Naive thymus-derived CD4-positive, alpha-beta T cell (primary cell): Measurements from ENCODE around the gene AHR. TPM values are rescaled to one million over a fixed set of nuclear protein-coding genes. Genes with fewer than 3 reads are reported as not detected.

ENCODE experiments used
- ATAC-seq: fragments of 150-1000 bp; cut with Tn5 transposase; 2 replicates; pipeline ENCODE4 v1.10.0; 2021; ENCODE audit warnings: mild to moderate bottlenecking, moderate library complexity
- CTCF ChIA-PET: fragments of 350-600 bp; sonication (Branson Sonifier 250); formaldehyde crosslinking; loops from one replicate; lab custom pipeline; 2021; ENCODE audit warnings: antibody characterized with exemption; lab: Charles Lee
- POLR2A ChIA-PET: fragments of 350-600 bp; sonication (Branson Sonifier 250); formaldehyde crosslinking; loops from one replicate; lab custom pipeline; 2021; ENCODE audit warnings: antibody characterized with exemption, inconsistent platforms; lab: Charles Lee
- DNase-seq, 9 donors: peaks; one replicate each; pipeline versions ENCODE4 v3.0.0 to v3.0.0-alpha.2; 2020 to 2022; ENCODE audit warnings: mixed read lengths in 1 of 9
- H3K27ac ChIP-seq: one replicate; pipeline ENCODE4 v1.7.0; 2013; ENCODE audit warnings: mild to moderate bottlenecking, low read depth, low read length, moderate library complexity
- H3K27me3 ChIP-seq, 2 donors: one replicate each; pipeline ENCODE4 v1.7.0; 2013; ENCODE audit warnings: low read length in 2 of 2, mild to moderate bottlenecking in 2 of 2, moderate library complexity in 2 of 2; ENCODE audit not compliant: control insufficient read depth in 2 of 2, insufficient read depth in 2 of 2
- H3K36me3 ChIP-seq, 3 experiments: 1 replicate in 2 of 3; 2 replicates in 1 of 3; pipeline ENCODE4 v1.7.0; 2013; ENCODE audit warnings: low read length in 3 of 3, mild to moderate bottlenecking in 3 of 3, moderate library complexity in 1 of 3; ENCODE audit not compliant: insufficient read depth in 3 of 3, control insufficient read depth in 2 of 3
- H3K4me1 ChIP-seq, 2 donors: one replicate each; pipeline ENCODE4 v1.7.0; 2013; ENCODE audit warnings: low read length in 2 of 2, mild to moderate bottlenecking in 2 of 2, moderate library complexity in 1 of 2; ENCODE audit not compliant: control insufficient read depth in 2 of 2, insufficient read depth in 2 of 2
- H3K4me3 ChIP-seq: 2 replicates; pipeline ENCODE4 v1.7.0; 2013; ENCODE audit warnings: mild to moderate bottlenecking, low read length
- H3K9me3 ChIP-seq, 3 experiments: 1 replicate in 2 of 3; 2 replicates in 1 of 3; pipeline ENCODE4 v1.7.0; 2013; ENCODE audit warnings: low read length in 3 of 3; ENCODE audit not compliant: control insufficient read depth in 2 of 3
- H3K27ac Mint-ChIP-seq, 9 donors: one replicate each; pipeline ENCODE4 v1.8.0; 2020 to 2022; ENCODE audit warnings: mixed read lengths in 9 of 9, mild to moderate bottlenecking in 8 of 9, moderate library complexity in 5 of 9, inconsistent platforms in 2 of 9
- H3K27me3 Mint-ChIP-seq, 5 donors: one replicate each; pipeline ENCODE4 v1.8.0; 2021 to 2022; ENCODE audit warnings: mixed read lengths in 5 of 5, mild to moderate bottlenecking in 1 of 5
- H3K36me3 Mint-ChIP-seq, 5 donors: one replicate each; pipeline ENCODE4 v1.8.0; 2020 to 2022; ENCODE audit warnings: mixed read lengths in 5 of 5, mild to moderate bottlenecking in 3 of 5, inconsistent platforms in 1 of 5
- H3K4me1 Mint-ChIP-seq, 7 donors: one replicate each; pipeline ENCODE4 v1.8.0; 2020 to 2022; ENCODE audit warnings: mixed read lengths in 7 of 7, mild to moderate bottlenecking in 3 of 7, inconsistent platforms in 1 of 7
- H3K4me3 Mint-ChIP-seq, 10 donors: one replicate each; pipeline ENCODE4 v1.8.0; 2020 to 2022; ENCODE audit warnings: mild to moderate bottlenecking in 10 of 10, mixed read lengths in 10 of 10, moderate library complexity in 6 of 10, inconsistent platforms in 2 of 10
- H3K9me3 Mint-ChIP-seq, 11 donors: one replicate each; pipeline ENCODE4 v1.8.0; 2020 to 2022; ENCODE audit warnings: mixed read lengths in 11 of 11, mild to moderate bottlenecking in 4 of 11, inconsistent platforms in 1 of 11, moderate library complexity in 1 of 11
- intact Hi-C, 2 donors: fragments of 100-400 bp; cut with micrococcal nuclease; formaldehyde crosslinking; loops; one replicate each; pipeline ENCODE4 v1.15.1; 2023
- polyA plus RNA-seq, 2 donors: library from polyadenylated mRNA; unstranded; fragments of 300-500 nt; fragmentation: Illumina TruSeq; gene quantifications; one replicate each; pipeline ENCODE4 v1.2.3, GENCODE V29; 2021
- total RNA-seq, 6 experiments: library from RNA in 5 of 6; stranded (reverse) in 5 of 6; gene quantifications; 1 replicate in 5 of 6; 2 replicates in 1 of 6; pipeline ENCODE4 v1.2.3 and lab custom pipeline; 2021 to 2026

AHR gene
- total RNA-seq (100 to 1,000 TPM in 1 of 5 experiments, 10 to 100 TPM in 4; 15.7 to 109 (median 28.2) TPM), polyA plus RNA-seq (1 to 10 TPM; 6.7 to 7.4 TPM), total RNA-seq (lab: John Stamatoyannopoulos, UW) (33.0 reads per million, percentile 62 among the genes with 10 or more reads in this experiment)

- Histone ChIP-seq H3K36me3 (peaks cover 0 to 9% (median 0%) of the 10 kb centered on the region in 3 experiments), H3K4me1 (peaks cover 9 to 19% of the 10 kb centered on the region in 2 donors), H3K4me3 (peak within 1 kb of the TSS; percentile 70), H3K27me3 (no peaks in the 10 kb centered on the region), H3K27ac (peak within 1 kb of the TSS; percentile 89), H3K9me3 (no peaks in the 10 kb centered on the region)
- H3K4me3 Mint-ChIP-seq = peak within 1 kb of the TSS; percentile 86 to 98 (median 90)
- intact Hi-C loops = loop anchor here (1.0 to 5.0 kb wide), 8 partner anchors 36 to 877 kb away; partner anchors contain the start of genes BZW2 (in 2 of the 2) and CRPPA (in 1 of the 2)
- POLR2A ChIA-PET = interaction anchor here (0.6 to 2.3 kb wide), 8 partner anchors 21 to 878 kb away, joined by 3 to 11 read pairs (median 3); no protein-coding TSS in a partner anchor
- no peaks in the 10 kb centered on the region for H3K27me3 Mint-ChIP-seq
- DNase-seq (peak; percentile 66 to 91 (median 81)), ATAC-seq (peak; percentile 91)
- H3K36me3 Mint-ChIP-seq = peaks cover 0 to 13% (median 0%) of the 10 kb centered on the region in 5 donors
- peak within 1 kb of the TSS; percentile 87 to 97 (median 91) for H3K27ac Mint-ChIP-seq
- peaks cover 0 to 11% (median 0%) of the 10 kb centered on the region in 11 donors for H3K9me3 Mint-ChIP-seq
- CTCF ChIA-PET = interaction anchor here (0.6 to 1.2 kb wide), 4 partner anchors 16 to 220 kb away, joined by 3 to 4 read pairs (median 4); no protein-coding TSS in a partner anchor
- H3K4me1 Mint-ChIP-seq = peaks cover 18 to 40% (median 26%) of the 10 kb centered on the region in 7 donors
Measured at GRCh38 chr7:17298102-17298839, at the start of gene AHR. TSS of gene AHR (plus strand) at chr7:17298652. CDS start at chr7:17299265, 613 bp downstream.

DNA sequence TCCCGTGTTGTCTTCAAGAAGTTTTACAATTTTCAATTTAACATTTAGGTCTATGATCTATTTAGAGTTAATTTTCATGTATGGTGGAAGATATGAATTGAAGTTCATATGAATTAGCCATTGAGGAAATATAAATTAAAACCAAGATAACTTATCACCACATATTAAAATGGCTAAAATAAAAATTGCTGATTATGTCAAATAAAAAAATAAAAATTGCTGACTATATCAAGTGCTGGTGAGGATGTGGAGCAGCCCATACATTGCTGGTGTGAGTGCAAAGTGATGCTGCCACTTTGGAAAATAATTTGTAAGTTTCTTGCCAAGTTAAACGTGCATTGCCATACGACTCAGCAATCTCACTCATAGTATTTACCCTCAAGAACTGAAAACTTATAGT, 44.6 kb upstream of the AHR start:
- Histone ChIP-seq H3K27me3 (no peaks in the 10 kb centered on the region), H3K36me3 (no peaks in the 10 kb centered on the region), H3K27ac (no peak overlapping the region), H3K9me3 (no peaks in the 10 kb centered on the region), H3K4me3 (no peak overlapping the region), H3K4me1 (no peaks in the 10 kb centered on the region)
- CTCF ChIA-PET = no interaction called here
- Mint-ChIP-seq H3K4me1 (peaks cover 0 to 6% (median 0%) of the 10 kb centered on the region in 7 donors), H3K4me3 (no peak overlapping the region), H3K9me3 (peaks cover 0 to 11% (median 0%) of the 10 kb centered on the region in 11 donors), H3K27me3 (no peaks in the 10 kb centered on the region), H3K36me3 (peaks cover 0 to 6% (median 3%) of the 10 kb centered on the region in 5 donors), H3K27ac (no peak overlapping the region)
- ATAC-seq (no peak), DNase-seq (no peak)
- POLR2A ChIA-PET = no interaction called here
- intact Hi-C loops = no loop called here

DNA sequence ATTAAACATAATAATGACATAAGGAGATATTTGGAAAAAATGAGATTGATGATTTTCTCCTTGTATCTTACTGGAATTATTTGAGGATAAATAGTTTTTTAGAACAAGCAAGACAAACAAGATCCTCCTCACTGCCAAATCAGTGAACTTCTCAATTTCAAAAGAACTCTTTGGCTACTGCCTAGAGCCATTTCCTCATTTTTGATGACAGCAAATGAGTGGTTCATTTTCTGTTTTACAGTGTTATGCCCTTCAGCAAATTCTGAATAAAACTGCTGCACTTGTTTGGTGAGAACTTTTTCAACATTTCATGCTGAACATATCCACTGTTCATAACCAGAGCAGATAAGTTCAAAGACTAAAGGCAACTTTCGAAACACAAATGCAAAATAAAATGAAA, 42.5 kb upstream of the AHR start:
- peaks cover 0 to 11% (median 0%) of the 10 kb centered on the region in 11 donors for H3K9me3 Mint-ChIP-seq
- DNase-seq (no peak), ATAC-seq (no peak)
- H3K36me3 Mint-ChIP-seq = peaks cover 0 to 10% (median 4%) of the 10 kb centered on the region in 5 donors
- Histone ChIP-seq H3K4me1 (no peaks in the 10 kb centered on the region), H3K9me3 (no peaks in the 10 kb centered on the region), H3K27ac (no peak overlapping the region), H3K27me3 (no peaks in the 10 kb centered on the region), H3K36me3 (no peaks in the 10 kb centered on the region), H3K4me3 (no peak overlapping the region)
- H3K27me3 Mint-ChIP-seq = no peaks in the 10 kb centered on the region
- intact Hi-C loops = no loop called here
- ChIA-PET POLR2A (no interaction called here), CTCF (no interaction called here)
- H3K27ac Mint-ChIP-seq = no peak overlapping the region
- H3K4me3 Mint-ChIP-seq = no peak overlapping the region
- H3K4me1 Mint-ChIP-seq = peaks cover 0 to 3% (median 0%) of the 10 kb centered on the region in 7 donors

DNA sequence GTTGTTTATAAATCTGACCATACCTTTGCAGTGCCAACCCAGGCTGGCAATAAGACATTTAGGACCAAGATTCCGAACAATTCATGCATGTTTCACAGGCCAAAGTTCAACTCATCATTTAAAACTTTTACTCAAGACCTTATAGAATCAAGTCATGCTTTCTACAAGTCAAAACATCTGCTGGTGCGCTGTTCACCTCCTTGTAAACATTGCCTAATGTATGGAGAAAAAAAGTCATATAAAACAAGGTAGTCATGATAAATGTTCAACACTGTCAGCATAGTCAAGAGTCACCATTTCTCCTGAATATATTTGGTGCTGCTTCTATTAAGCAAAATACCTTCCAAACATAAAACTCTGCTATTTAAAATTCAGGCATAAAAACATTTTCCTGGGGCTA, 42.1 kb upstream of the AHR start:
- H3K4me1 Mint-ChIP-seq = peaks cover 0 to 7% (median 0%) of the 10 kb centered on the region in 7 donors
- no peak for DNase-seq
- Histone ChIP-seq H3K36me3 (no peaks in the 10 kb centered on the region), H3K9me3 (no peaks in the 10 kb centered on the region), H3K27me3 (no peaks in the 10 kb centered on the region), H3K4me1 (no peaks in the 10 kb centered on the region), H3K4me3 (no peak overlapping the region), H3K27ac (no peak overlapping the region)
- no peak overlapping the region for H3K4me3 Mint-ChIP-seq
- intact Hi-C loops = no loop called here
- H3K27ac Mint-ChIP-seq = no peak overlapping the region
- ChIA-PET CTCF (no interaction called here), POLR2A (no interaction called here)
- no peak for ATAC-seq
- no peaks in the 10 kb centered on the region for H3K27me3 Mint-ChIP-seq
- H3K36me3 Mint-ChIP-seq = peaks cover 0 to 12% (median 4%) of the 10 kb centered on the region in 5 donors
- H3K9me3 Mint-ChIP-seq = peaks cover 0 to 11% (median 0%) of the 10 kb centered on the region in 11 donors

DNA sequence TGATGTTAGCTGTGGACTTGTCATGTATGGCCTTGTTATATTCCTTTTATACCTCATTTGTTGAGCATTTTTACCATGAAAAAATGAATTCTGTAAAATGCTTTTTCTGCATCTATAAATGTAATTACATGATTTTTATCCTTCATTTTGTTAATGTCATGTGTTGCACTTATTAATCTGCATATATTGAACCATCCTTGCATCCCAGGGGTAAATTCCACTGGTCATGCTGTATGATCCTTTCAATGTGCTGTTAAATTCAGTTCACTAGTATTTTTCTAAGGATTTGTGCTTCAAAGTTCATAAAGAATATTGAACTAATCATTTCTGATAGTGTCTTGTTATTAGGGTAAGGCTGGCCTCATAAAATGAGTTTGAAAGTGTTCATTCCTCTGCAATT, 31.9 kb upstream of the AHR start:
- Histone ChIP-seq H3K4me1 (no peaks in the 10 kb centered on the region), H3K36me3 (no peaks in the 10 kb centered on the region), H3K4me3 (no peak overlapping the region), H3K9me3 (peaks cover 0 to 20% (median 10%) of the 10 kb centered on the region in 3 experiments), H3K27ac (no peak overlapping the region), H3K27me3 (no peaks in the 10 kb centered on the region)
- Mint-ChIP-seq H3K36me3 (peaks cover 4 to 51% (median 14%) of the 10 kb centered on the region in 5 donors), H3K27ac (no peak overlapping the region), H3K4me1 (peaks cover 0 to 5% (median 0%) of the 10 kb centered on the region in 7 donors), H3K9me3 (peaks cover 15 to 60% (median 36%) of the 10 kb centered on the region in 11 donors), H3K4me3 (no peak overlapping the region), H3K27me3 (peaks cover 0 to 7% (median 0%) of the 10 kb centered on the region in 5 donors)
- intact Hi-C loops = no loop called here
- DNase-seq (no peak), ATAC-seq (no peak)
- ChIA-PET CTCF (no interaction called here), POLR2A (no interaction called here)

DNA sequence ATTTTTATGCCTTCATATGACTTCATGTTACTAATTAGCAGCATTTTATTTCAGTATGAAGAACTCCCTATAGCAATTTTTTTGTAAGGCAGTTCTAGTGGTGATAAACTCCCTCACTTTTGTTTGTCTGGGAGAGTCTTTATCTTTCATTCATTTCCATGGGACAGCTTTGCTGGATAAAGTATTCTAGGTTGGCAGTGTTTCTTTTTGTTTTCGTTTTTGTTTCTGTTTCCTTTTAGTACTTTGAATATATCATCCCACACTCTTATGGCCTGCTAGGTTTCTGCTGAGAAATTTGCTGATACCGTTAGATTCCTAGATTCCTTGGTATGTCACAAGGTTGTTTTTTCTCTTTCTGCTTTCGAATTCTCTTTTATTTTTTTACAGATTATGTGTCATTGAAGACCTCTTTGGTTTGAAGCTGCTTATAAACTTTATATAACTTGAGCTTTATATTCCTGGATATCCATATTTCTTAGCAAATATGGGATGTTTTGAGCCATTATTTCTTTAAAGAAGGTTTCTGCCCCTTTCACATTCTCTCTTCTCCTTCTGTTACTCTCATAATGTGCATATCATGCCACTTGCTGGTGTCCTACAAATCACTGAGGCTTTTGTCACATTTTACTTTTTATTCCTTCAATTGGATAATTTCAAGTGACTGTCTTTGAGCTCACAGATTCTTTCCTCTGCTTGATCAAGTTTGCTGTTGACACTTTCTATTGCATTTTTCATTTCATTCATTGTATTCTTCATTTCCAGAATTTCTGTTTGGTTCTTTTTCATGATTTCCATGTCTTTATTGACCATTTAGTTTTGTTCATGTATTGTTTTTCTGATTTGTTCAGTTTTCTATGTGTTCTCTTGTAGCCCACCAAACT, 28.9 kb upstream of the AHR start:
- Mint-ChIP-seq H3K4me3 (no peak overlapping the region), H3K9me3 (peaks cover 14 to 71% (median 43%) of the 10 kb centered on the region in 11 donors), H3K27ac (no peak overlapping the region), H3K36me3 (peaks cover 4 to 52% (median 15%) of the 10 kb centered on the region in 5 donors), H3K4me1 (peaks cover 0 to 6% (median 2%) of the 10 kb centered on the region in 7 donors), H3K27me3 (peaks cover 0 to 7% (median 0%) of the 10 kb centered on the region in 5 donors)
- ChIA-PET CTCF (no interaction called here), POLR2A (no interaction called here)
- Histone ChIP-seq H3K27ac (no peak overlapping the region), H3K4me3 (no peak overlapping the region), H3K27me3 (no peaks in the 10 kb centered on the region), H3K36me3 (no peaks in the 10 kb centered on the region), H3K4me1 (peaks cover 0 to 4% of the 10 kb centered on the region in 2 donors), H3K9me3 (peaks cover 0 to 20% (median 10%) of the 10 kb centered on the region in 3 experiments)
- DNase-seq (no peak), ATAC-seq (no peak)
- intact Hi-C loops = no loop called here
